ENCODE data around the gene MTAP. TPM values are rescaled to one million over a fixed set of nuclear protein-coding genes. Genes with fewer than 3 reads are reported as not detected.

MTAP gene
- total RNA-seq, 3 donors from 2014 or later: 20.8 to 40.2 (median 29.5) TPM

DNA sequence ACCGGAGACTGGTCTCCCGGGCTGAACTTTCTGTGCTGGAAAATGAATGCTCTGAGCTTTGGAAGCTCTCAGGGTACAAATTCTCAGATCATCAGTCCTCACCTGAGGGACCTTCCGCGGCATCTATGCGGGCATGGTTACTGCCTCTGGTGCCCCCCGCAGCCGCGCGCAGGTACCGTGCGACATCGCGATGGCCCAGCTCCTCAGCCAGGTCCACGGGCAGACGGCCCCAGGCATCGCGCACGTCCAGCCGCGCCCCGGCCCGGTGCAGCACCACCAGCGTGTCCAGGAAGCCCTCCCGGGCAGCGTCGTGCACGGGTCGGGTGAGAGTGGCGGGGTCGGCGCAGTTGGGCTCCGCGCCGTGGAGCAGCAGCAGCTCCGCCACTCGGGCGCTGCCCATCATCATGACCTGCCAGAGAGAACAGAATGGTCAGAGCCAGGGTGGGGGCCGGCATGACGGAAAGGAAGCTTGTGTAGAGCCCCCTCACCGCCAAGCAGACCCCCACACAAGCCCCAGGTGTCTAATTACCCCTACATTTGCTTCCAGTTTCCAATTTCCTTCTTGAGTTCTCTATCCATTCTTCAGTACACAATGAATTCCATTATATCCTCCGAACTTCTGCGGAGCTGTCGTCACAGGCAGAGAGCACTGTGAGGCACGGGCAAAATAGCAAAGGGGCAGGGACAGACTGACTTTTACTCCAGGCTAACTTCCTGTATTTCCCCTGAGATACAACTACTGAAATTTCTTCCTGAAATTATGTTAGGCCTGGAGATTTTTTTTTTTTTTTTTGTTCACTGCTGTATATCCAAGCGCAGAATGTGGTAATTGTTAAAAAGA is 168.6 kb downstream of the MTAP start:
- Histone ChIP-seq H3K36me3 (no peaks in the 10 kb centered on the region), H3K27me3 (peaks cover 4 to 100% of the 10 kb centered on the region in 2 donors), H3K9me3 (no peaks in the 10 kb centered on the region), H3K4me3 (no peak overlapping the region), H3K4me1 (no peaks in the 10 kb centered on the region), H3K27ac (no peak overlapping the region)
- intact Hi-C loops (cut with DNase I; ENCODE audit: low total_unique reads): no loop called here
- DNase-seq (ENCODE audit: low spot score in 2 of 2): no peak
- TF ChIP-seq, protein P1, sequence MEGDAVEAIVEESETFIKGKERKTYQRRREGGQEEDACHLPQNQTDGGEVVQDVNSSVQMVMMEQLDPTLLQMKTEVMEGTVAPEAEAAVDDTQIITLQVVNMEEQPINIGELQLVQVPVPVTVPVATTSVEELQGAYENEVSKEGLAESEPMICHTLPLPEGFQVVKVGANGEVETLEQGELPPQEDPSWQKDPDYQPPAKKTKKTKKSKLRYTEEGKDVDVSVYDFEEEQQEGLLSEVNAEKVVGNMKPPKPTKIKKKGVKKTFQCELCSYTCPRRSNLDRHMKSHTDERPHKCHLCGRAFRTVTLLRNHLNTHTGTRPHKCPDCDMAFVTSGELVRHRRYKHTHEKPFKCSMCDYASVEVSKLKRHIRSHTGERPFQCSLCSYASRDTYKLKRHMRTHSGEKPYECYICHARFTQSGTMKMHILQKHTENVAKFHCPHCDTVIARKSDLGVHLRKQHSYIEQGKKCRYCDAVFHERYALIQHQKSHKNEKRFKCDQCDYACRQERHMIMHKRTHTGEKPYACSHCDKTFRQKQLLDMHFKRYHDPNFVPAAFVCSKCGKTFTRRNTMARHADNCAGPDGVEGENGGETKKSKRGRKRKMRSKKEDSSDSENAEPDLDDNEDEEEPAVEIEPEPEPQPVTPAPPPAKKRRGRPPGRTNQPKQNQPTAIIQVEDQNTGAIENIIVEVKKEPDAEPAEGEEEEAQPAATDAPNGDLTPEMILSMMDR (IDR thresholded peaks at IDR 0.05): no peak
- TF ChIP-seq POLR2A (IDR thresholded peaks at IDR 0.05) (no peak), POLR2AphosphoS5 (IDR thresholded peaks at IDR 0.05) (no peak)

DNA sequence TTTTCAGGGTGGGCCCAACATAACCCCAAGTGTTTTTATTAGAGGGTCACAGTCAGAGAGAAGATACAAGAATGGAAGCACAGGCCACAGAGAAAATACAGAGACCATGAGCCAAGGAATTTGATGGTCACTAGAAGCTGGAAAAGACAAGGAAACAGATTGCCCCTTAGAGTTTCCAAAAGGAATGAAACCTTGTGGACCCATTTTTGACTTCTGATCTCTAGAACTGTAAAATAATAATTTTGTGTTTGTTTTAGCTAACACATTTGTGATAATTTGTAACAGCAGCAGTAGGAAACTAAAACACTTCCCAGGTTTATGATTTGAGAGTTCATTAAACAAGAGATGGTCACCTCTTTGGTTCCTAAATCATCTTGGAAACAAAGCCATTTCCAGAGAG is 169.9 kb downstream of the MTAP start:
- no peak overlapping the region for H3K4me3 ChIP-seq
- H3K9me3 ChIP-seq: no peaks in the 10 kb centered on the region
- H3K27me3 ChIP-seq: peaks cover 4 to 100% of the 10 kb centered on the region in 2 donors
- TF ChIP-seq POLR2A (IDR thresholded peaks at IDR 0.05): no peak
- TF ChIP-seq, protein P1 (IDR thresholded peaks at IDR 0.05): no peak
- TF ChIP-seq POLR2AphosphoS5 (IDR thresholded peaks at IDR 0.05): no peak
- no peak overlapping the region for H3K27ac ChIP-seq
- intact Hi-C loops (cut with DNase I; ENCODE audit: low total_unique reads): no loop called here
- H3K4me1 ChIP-seq: no peaks in the 10 kb centered on the region
- no peak for DNase-seq (ENCODE audit: low spot score in 2 of 2)
- H3K36me3 ChIP-seq: no peaks in the 10 kb centered on the region

GRCh38 chr9:21974343-21974721 is 171.9 kb downstream of the MTAP start:
- Histone ChIP-seq H3K9me3 (no peaks in the 10 kb centered on the region), H3K36me3 (no peaks in the 10 kb centered on the region), H3K27me3 (peaks cover 4 to 100% of the 10 kb centered on the region in 2 donors), H3K27ac (no peak overlapping the region), H3K4me1 (no peaks in the 10 kb centered on the region), H3K4me3 (peak overlapping the region; percentile 24 to 74 (median 47))
- TF ChIP-seq POLR2AphosphoS5 (IDR thresholded peaks at IDR 0.05) (no peak), POLR2A (IDR thresholded peaks at IDR 0.05) (no peak)
- TF ChIP-seq, protein P1 (IDR thresholded peaks at IDR 0.05): no peak
- intact Hi-C loops (cut with DNase I; ENCODE audit: low total_unique reads): no loop called here
- DNase-seq (ENCODE audit: low spot score in 2 of 2): no peak

DNA sequence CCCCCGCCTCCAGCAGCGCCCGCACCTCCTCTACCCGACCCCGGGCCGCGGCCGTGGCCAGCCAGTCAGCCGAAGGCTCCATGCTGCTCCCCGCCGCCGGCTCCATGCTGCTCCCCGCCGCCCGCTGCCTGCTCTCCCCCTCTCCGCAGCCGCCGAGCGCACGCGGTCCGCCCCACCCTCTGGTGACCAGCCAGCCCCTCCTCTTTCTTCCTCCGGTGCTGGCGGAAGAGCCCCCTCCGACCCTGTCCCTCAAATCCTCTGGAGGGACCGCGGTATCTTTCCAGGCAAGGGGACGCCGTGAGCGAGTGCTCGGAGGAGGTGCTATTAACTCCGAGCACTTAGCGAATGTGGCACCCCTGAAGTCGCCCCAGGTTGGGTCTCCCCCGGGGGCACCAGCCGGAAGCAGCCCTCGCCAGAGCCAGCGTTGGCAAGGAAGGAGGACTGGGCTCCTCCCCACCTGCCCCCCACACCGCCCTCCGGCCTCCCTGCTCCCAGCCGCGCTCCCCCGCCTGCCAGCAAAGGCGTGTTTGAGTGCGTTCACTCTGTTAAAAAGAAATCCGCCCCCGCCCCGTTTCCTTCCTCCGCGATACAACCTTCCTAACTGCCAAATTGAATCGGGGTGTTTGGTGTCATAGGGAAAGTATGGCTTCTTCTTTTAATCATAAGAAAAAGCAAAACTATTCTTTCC is 172.4 kb downstream of the MTAP start:
- Histone ChIP-seq H3K27me3 (peaks cover 4 to 100% of the 10 kb centered on the region in 2 donors), H3K27ac (no peak overlapping the region), H3K36me3 (no peaks in the 10 kb centered on the region), H3K9me3 (no peaks in the 10 kb centered on the region), H3K4me1 (no peaks in the 10 kb centered on the region), H3K4me3 (peak overlapping the region; percentile 24 to 74 (median 47))
- intact Hi-C loops (cut with DNase I; ENCODE audit: low total_unique reads): no loop called here
- no peak for TF ChIP-seq POLR2A (IDR thresholded peaks at IDR 0.05)
- no peak for TF ChIP-seq POLR2AphosphoS5 (IDR thresholded peaks at IDR 0.05)
- TF ChIP-seq, protein P1 (IDR thresholded peaks at IDR 0.05): no peak
- DNase-seq (ENCODE audit: low spot score in 2 of 2): no peak

GRCh38 chr9:21976334-21976875 is 174.0 kb downstream of the MTAP start:
- Histone ChIP-seq H3K9me3 (no peaks in the 10 kb centered on the region), H3K27me3 (peaks cover 0 to 90% of the 10 kb centered on the region in 2 donors)
- TF ChIP-seq, protein P1 (IDR thresholded peaks at IDR 0.05): no peak

More at GRCh38 chr9:21976334-21976875, 174.0 kb downstream of the MTAP start:
- H3K4me3 ChIP-seq: no peak overlapping the region
- H3K36me3 ChIP-seq: no peaks in the 10 kb centered on the region
- no peaks in the 10 kb centered on the region for H3K4me1 ChIP-seq
- H3K27ac ChIP-seq: no peak overlapping the region
- no peak for DNase-seq (ENCODE audit: low spot score in 2 of 2)
- intact Hi-C loops (cut with DNase I; ENCODE audit: low total_unique reads): no loop called here

All from breast epithelium (tissue), 4 donors.